BE2C (cell line): Measurements from ENCODE around the gene BAX.
"Not testable (repeated sequence)": the region's sequence is repeated elsewhere in the genome, so short reads cannot be mapped to it uniquely, and the experiment has no call there.

ENCODE experiments used
- DNase-seq: peaks from one replicate; pipeline ENCODE4 v3.0.0-alpha.2; 2020
- H3K27me3 ChIP-seq: fragments of 250-450 bp; sonication (Bioruptor Pico); 2 replicates; pipeline ENCODE4 v1.5.1; 2020; ENCODE audit warnings: mild to moderate bottlenecking
- H3K36me3 ChIP-seq: fragments of 250-450 bp; sonication (Bioruptor Pico); 2 replicates; pipeline ENCODE4 v1.5.1; 2020; ENCODE audit warnings: mild to moderate bottlenecking
- H3K4me1 ChIP-seq: fragments of 250-450 bp; sonication (Bioruptor Pico); 2 replicates; pipeline ENCODE4 v1.5.1; 2020
- H3K4me3 ChIP-seq: 2 replicates; pipeline ENCODE4 v1.5.1; 2011; ENCODE audit warnings: low read depth, low read length
- H3K9me3 ChIP-seq: fragments of 250-450 bp; sonication (Bioruptor Pico); 2 replicates; pipeline ENCODE4 v1.5.1; 2020
- CTCF ChIP-seq: IDR thresholded peaks from 2 replicates; pipeline ENCODE4 v1.5.1; 2012; ENCODE audit warnings: mild to moderate bottlenecking, low read depth, low read length

The BAX gene

GRCh38 chr19:48913114-48913889 lies 41.4 kb upstream of the BAX start:
- Histone ChIP-seq H3K27me3 (no peaks in the 10 kb centered on the region), H3K4me1 (no peaks in the 10 kb centered on the region), H3K36me3 (peaks cover 32% of the 10 kb centered on the region), H3K9me3 (no peaks in the 10 kb centered on the region), H3K4me3 (no peak overlapping the region)
- TF ChIP-seq CTCF: no peak
- no peak for DNase-seq

- no peaks in the 10 kb centered on the region for H3K9me3 ChIP-seq
- H3K27me3 ChIP-seq: no peaks in the 10 kb centered on the region
- peaks cover 32% of the 10 kb centered on the region for H3K36me3 ChIP-seq
- TF ChIP-seq CTCF: no peak
- no peak overlapping the region for H3K4me3 ChIP-seq
- H3K4me1 ChIP-seq: no peaks in the 10 kb centered on the region
- no peak for DNase-seq
Measured at GRCh38 chr19:48914181-48914580, 40.5 kb upstream of the BAX start.

GRCh38 chr19:48915757-48916156 lies 38.9 kb upstream of the BAX start:
- Histone ChIP-seq H3K9me3 (no peaks in the 10 kb centered on the region), H3K4me3 (no peak overlapping the region), H3K4me1 (no peaks in the 10 kb centered on the region), H3K27me3 (no peaks in the 10 kb centered on the region), H3K36me3 (peaks cover 33% of the 10 kb centered on the region)
- TF ChIP-seq CTCF: no peak
- no peak for DNase-seq

- Histone ChIP-seq H3K4me1 (no peaks in the 10 kb centered on the region), H3K27me3 (no peaks in the 10 kb centered on the region), H3K9me3 (no peaks in the 10 kb centered on the region), H3K4me3 (no peak overlapping the region), H3K36me3 (peaks cover 26% of the 10 kb centered on the region)
- TF ChIP-seq CTCF: no peak
- no peak for DNase-seq
Measured at GRCh38 chr19:48918071-48918470, 36.6 kb upstream of the BAX start.

- H3K36me3 ChIP-seq: peaks cover 20% of the 10 kb centered on the region
- no peaks in the 10 kb centered on the region for H3K4me1 ChIP-seq
- H3K9me3 ChIP-seq: no peaks in the 10 kb centered on the region
- no peak overlapping the region for H3K4me3 ChIP-seq
- DNase-seq: peak; percentile 73
- H3K27me3 ChIP-seq: no peaks in the 10 kb centered on the region
- no peak for TF ChIP-seq CTCF
Measured at GRCh38 chr19:48918801-48919247, 35.9 kb upstream of the BAX start.

- peaks cover 18% of the 10 kb centered on the region for H3K36me3 ChIP-seq
- not testable (repeated sequence) for H3K27me3 ChIP-seq, DNase-seq, H3K4me1 ChIP-seq, H3K9me3 ChIP-seq, H3K4me3 ChIP-seq
Measured at GRCh38 chr19:48919271-48919670, 35.4 kb upstream of the BAX start.
